GM19455 (cell line): ENCODE data around the gene CORO1C.

Experiments
- ATAC-seq: cut with Tn5 transposase; IDR thresholded peaks from one replicate; pipeline ENCODE4 v1.9.1; 2021; ENCODE audit not compliant: unreplicated experiment

The CORO1C gene

DNA sequence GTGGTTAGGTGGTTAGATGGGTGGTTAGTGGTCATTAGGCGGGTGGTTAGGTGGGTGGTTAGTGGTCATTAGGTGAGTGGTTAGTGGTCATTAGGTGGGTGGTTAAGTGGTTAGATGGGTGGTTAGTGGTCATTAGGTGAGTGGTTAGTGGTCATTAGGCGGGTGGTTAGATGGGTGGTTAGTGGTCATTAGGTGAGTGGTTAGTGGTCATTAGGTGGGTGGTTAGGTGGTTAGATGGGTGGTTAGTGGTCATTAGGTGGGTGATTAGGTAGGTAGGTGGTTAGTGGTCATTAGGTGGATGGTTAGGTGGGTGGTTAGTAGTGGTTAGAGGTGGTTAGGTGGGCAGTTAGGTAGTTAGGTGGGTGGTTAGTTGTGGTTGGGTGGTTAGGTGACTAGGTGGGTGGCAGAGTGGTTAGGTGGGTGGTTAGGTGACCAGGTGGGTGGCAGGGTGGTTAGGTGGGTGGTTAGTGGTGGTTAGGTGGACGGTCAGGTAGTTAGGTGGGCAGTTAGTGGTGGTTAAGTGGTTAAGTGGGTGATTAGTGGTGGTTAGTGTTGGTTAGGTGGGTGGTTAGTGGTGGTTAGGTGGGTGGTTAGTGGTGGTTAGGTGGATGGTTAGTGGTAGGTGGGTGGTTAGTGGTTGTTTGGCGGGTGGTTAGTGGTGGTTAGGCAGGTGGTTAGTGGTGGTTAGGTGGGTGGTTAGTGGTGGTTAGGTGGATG lies 125.5 kb downstream of the CORO1C start:
- ATAC-seq = no peak

DNA sequence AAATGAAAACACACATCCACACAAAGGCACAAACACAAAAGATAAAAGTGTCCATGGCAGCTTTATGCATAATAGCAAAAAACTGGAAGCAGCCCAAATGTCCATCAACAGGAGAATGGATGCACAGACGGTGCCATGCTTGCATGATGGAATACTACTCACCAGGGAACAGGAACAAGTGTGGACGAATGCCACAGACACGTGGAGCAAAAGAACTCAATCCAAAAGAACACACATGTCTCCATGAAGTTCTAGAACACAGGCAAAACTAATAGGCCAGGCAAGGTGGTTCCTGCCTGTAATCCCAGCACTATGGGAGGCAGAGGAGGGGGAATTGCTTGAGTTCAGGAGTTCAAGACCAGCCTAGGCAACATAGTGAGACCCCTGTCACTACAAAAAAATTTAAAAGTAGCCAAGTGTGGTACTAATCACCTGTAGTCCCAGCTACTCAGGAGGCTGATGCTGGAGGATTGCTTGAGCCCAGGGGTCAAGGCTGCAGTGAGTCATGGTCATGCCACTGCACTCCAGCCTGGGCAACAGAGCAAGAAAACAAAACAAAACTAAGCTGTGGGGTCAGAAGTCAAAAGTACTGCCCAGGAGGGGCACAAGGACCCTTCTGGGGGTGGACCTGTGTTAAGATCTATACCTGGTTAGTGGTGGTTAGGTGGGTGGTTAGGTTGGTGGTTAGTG lies 126.2 kb downstream of the CORO1C start:
- no peak for ATAC-seq

DNA sequence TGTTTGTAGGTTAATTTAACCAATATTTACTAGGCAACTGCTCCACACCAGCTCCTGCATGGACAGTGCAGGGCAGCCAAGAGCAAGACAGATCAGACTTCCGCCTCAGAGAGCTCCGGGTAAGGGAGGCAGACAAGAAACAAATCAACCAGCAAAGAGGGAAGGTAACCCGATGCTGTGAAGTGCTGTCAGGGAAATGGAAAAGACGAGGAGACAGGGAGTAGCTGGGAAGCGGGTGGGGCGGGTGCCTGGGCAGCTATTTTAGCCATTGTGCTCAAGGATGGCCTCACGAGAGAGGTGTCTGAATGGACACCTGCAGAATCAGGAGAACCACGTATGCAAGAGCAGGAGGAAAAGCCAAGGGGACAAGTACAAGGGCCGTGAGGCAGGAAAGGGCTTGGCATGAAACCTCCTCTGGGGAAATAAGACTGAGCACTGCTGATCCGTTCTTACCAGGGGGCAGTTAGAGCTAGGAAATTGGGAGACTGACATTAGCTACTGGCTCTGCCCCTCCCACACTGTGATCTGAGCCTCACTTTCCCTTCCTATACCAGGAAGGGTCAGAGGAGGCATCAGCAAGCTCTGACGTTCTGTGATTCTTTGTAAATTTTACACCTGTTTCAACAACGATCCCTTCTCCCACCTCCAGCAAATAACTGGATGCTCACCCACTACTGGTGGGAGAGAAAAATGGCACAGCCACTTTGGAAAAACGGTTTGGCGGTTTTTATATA lies 126.9 kb downstream of the CORO1C start:
- ATAC-seq = no peak

GRCh38 chr12:108603743-108604142 lies 127.6 kb downstream of the CORO1C start:
- ATAC-seq = no peak

DNA sequence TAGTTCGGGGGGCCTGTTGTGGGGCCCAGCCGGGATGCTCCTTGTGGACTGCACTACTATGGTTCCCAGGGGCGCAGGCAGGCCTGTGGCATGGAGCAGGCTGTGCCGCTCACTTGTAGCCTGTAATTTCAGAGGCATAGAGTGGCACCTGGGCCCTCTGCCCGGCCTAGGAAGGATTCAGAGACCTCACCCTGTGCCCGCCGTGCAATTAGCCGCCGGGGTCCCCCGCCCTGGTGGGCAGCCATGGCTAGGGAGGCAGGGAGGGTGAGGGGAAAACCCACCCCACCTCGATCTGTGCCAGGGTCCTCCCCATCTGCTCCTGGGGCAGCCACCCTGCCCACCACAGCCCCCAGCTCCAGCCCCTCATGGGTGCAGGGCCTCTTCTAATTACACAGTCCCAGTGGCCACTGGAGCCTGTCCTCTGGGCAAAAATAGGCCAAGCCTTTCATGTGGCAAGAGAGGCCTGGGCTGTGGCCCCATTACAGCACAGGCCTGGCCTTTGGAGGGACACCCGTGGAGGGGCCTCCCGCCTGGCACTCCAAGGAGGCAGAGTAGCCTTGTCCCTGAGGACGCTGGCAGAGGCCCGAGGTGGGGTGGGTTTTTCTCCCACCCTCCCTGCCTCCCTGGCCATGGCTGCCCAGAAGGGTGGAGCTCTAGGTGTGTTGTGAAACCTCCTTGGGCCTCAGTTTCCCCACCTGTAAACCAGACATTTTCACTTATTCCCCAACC lies 128.2 kb downstream of the CORO1C start:
- ATAC-seq = no peak

GRCh38 chr12:108602209-108602705 lies 129.1 kb downstream of the CORO1C start:
- no peak for ATAC-seq

- no peak for ATAC-seq
These were observed 130.7 kb downstream of the CORO1C start for GRCh38 chr12:108600702-108601007.

DNA sequence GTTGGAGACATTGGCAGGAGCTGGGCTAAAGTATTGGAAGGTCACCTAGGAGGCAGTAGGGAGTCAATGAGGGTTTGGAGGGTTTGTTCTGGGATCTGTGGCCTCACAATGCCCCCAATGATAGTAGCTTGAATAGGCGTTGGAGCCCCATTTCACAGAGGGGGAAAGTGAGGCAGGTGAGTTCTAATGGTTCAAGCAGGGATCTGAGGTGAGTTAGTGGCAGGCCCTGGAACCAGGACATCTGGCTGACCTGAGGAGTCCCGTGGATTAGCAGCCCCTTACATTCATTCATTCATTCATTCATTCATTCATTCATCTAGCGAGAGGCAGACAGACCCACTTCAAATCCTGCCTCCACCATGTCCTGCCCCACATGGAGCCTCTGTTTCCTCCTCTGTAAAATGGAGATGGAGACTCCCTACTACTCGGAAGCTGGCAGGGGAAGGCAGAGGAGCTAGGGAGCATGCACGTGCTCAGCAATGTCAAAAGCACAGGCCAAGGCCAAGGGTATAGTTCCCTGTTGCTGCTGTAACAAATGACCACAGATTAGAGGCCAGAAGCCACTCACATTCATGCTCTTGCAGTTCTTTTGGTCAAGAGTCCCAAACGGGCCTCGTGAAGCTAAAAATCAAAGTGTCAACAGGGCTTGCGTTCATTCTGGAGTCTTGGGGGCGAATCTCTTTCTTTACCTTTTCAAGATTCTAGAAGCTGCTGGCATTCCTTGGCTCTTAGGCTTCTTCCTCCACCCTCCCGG lies 131.2 kb downstream of the CORO1C start:
- ATAC-seq = no peak

DNA sequence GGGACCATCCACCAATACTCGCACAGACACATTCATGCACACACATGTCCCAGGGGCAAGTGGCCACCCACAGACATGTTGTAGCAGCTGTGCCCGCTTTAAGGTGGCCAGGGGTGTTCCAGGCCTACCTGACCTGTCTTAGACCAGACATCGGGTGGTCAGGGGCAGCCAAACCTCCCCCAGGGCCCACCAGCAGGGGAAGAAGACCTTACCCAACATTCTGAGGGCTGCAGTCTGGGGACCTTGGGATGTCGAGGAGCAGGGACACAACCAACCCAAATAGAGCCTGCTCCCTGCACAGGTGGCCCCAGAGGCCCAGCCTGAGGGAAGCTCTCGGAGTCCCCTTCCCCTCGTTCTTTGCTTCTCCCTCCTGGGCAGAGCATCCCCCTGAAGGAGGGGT lies 131.8 kb downstream of the CORO1C start:
- no peak for ATAC-seq

GRCh38 chr12:108598553-108599250 lies 132.6 kb downstream of the CORO1C start:
- ATAC-seq = no peak

- no peak for ATAC-seq
These were observed 133.5 kb downstream of the CORO1C start, which contains the start of gene TMEM119 for GRCh38 chr12:108597559-108598471. Gene TMEM119 (minus strand): TSS chr12:108598084. CDS start chr12:108592383, 5,701 bp downstream.

DNA sequence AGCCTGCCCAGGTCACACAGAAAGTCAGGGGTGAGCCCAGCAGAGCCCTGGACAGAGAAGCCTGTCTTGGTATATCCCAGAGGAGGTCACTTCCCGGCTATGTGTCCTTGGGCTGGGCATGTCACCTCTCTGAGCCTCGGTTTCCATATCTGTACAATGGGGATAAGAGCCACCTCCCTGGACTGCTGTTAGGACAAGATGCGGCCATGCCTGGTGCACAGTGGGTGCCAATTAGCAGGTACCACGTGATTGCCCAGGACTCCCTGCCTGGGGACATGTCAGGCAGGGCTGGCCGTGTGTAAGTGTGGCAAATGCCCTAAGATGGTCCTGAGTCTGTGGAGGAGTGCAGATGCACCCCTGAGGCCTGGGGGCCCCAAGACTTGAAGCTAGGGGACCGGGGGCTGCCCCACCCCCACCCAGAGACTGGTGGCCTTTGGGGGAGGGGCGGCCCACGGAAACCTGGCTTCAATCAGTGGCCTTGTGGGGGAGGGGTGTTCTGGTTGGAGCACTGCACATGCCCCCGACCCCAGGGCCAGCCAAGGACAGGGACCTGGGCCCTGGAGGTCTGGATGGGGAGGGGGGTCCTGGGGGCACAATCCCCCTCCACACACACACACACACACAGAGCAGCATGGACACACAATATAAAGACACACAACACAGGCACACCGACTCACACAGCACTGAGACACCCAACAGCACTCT lies 134.3 kb downstream of the CORO1C start:
- no peak for ATAC-seq

DNA sequence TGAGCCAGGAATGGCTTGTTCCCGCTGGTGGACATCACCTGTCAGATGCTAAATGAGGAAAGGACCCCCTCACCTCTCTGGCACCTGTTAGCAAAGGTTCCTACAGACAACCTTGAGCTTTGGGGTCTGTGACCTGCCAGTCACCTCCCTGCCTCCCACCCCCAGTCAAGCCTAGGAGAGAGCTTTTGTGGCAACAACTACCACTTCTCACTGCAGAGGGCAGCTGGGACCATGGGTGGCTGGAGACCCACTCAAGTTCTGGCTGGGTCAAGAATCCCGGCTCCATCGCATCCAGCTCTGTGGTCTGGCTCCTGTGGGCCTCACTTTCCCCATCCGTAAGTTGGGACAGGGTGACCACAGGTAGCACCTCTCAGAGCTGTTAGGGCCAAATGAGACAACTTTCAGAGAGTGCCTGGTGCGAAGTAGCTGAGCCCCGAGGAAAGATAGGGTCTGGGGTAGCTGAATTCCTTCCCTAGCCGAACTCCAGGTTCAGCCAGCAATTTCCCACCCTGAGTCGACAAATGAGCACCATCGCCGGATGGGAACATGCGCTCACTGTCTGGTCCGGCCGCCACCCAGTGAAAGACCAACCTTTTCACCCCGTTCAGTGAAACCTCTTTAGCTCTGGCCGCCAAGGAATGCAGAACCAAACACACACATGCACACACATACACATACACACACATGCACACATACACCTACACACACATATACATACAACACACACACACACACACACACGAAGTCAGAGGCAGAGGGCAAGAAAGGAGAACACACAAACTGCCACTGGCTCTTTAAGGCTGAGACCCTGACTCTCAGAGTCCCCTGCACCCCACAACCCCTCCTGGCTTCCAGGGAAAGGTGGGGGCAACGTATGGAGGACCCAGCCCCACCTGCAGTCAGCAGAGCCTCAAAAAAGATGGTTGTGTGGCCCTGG lies 135.3 kb downstream of the CORO1C start:
- ATAC-seq = no peak
